B cell (primary cell): Measurements from ENCODE around the gene APOL6. TPM values are rescaled to one million over a fixed set of nuclear protein-coding genes. Genes with fewer than 3 reads are reported as not detected.

ENCODE experiments used
- ATAC-seq: fragments of 200-7000 bp; cut with Tn5 transposase; one replicate; pipeline ENCODE4 v1.10.0; 2021; ENCODE audit warnings: low read depth, mild to moderate bottlenecking, moderate number of reproducible peaks, moderate library complexity
- CTCF ChIA-PET: fragments of 350-600 bp; sonication (Branson Sonifier 250); formaldehyde crosslinking; loops from one replicate; lab custom pipeline; 2021; ENCODE audit warnings: antibody characterized with exemption, inconsistent platforms; lab: Charles Lee
- POLR2A ChIA-PET: fragments of 350-600 bp; sonication (Branson Sonifier 250); formaldehyde crosslinking; loops from one replicate; lab custom pipeline; 2021; ENCODE audit warnings: antibody characterized with exemption; lab: Charles Lee
- DNase-seq: peaks from one replicate; pipeline ENCODE4 v3.0.0; 2013
- H2AFZ ChIP-seq: 2 replicates; pipeline ENCODE4 v1.6.1; 2012; ENCODE audit warnings: mild to moderate bottlenecking, low read depth, low read length; ENCODE audit not compliant: insufficient read depth, poor library complexity, severe bottlenecking
- H3K27ac ChIP-seq, 2 donors: 1 replicate in 1 of 2; 2 replicates in 1 of 2; pipeline ENCODE4 v1.5.1; 2012 to 2013; ENCODE audit warnings: low read length in 2 of 2, mild to moderate bottlenecking in 2 of 2, moderate library complexity in 1 of 2
- H3K27me3 ChIP-seq, 4 experiments: fragments of 200-600 bp in 1 of 4; sonication (generic) in 1 of 4; replicated peaks in 1 of 4; 1 replicate in 2 of 4; 2 replicates in 2 of 4; pipeline versions ENCODE4 v1.6.1 to v1.7.0; 2013 to 2016; ENCODE audit warnings: low read length in 3 of 4, mild to moderate bottlenecking in 2 of 4, mixed read lengths in 1 of 4, moderate library complexity in 1 of 4; ENCODE audit not compliant: insufficient read depth in 4 of 4, control insufficient read depth in 3 of 4; ENCODE audit errors: control extremely low read depth in 1 of 4
- H3K36me3 ChIP-seq, 2 experiments: replicated peaks in 1 of 2; 1 replicate in 1 of 2; 2 replicates in 1 of 2; pipeline versions ENCODE4 v1.6.1 to v1.7.1; 2013; ENCODE audit warnings: low read length in 1 of 2; ENCODE audit not compliant: insufficient read depth in 2 of 2, control insufficient read depth in 1 of 2; ENCODE audit errors: control extremely low read depth in 1 of 2, extremely low read depth in 1 of 2
- H3K4me1 ChIP-seq, 2 donors: fragments of 200-600 bp in 1 of 2; sonication (generic) in 1 of 2; 1 replicate in 1 of 2; 2 replicates in 1 of 2; pipeline versions ENCODE4 v1.5.1 to v1.6.1; 2013 to 2017; ENCODE audit warnings: low read length in 2 of 2; ENCODE audit not compliant: control insufficient read depth in 2 of 2, insufficient read depth in 2 of 2
- H3K4me2 ChIP-seq: replicated peaks from 2 replicates; pipeline ENCODE3; 2012; ENCODE audit warnings: mild to moderate bottlenecking, low read depth, low read length; ENCODE audit not compliant: poor library complexity, severe bottlenecking
- H3K4me3 ChIP-seq, 5 experiments: fragments of 200-600 bp in 1 of 5; sonication (generic) in 1 of 5; 1 replicate in 3 of 5; 2 replicates in 2 of 5; pipeline versions ENCODE4 v1.5.1 to v1.7.0; 2011 to 2016; ENCODE audit warnings: low read length in 4 of 5, mild to moderate bottlenecking in 4 of 5, low read depth in 2 of 5, control low read depth in 1 of 5, moderate library complexity in 1 of 5; ENCODE audit not compliant: insufficient read depth in 1 of 5; ENCODE audit errors: control extremely low read depth in 1 of 5, extremely low read depth in 1 of 5
- H3K79me2 ChIP-seq: fragments of 200-600 bp; sonication (generic); one replicate; pipeline ENCODE4 v1.6.0; 2016; ENCODE audit warnings: low read length; ENCODE audit not compliant: control insufficient read depth, insufficient read depth
- H3K9ac ChIP-seq: fragments of 200-600 bp; sonication (generic); 2 replicates; pipeline ENCODE4 v1.6.1; 2017; ENCODE audit warnings: mild to moderate bottlenecking, low read length, moderate library complexity
- H3K9me3 ChIP-seq, 3 donors: one replicate each; pipeline versions ENCODE4 v1.6.1 to v1.7.1; 2013; ENCODE audit warnings: low read length in 2 of 3; ENCODE audit not compliant: control insufficient read depth in 2 of 3, insufficient read depth in 1 of 3; ENCODE audit errors: control extremely low read depth in 1 of 3
- H4K20me1 ChIP-seq: 2 replicates; pipeline ENCODE4 v1.6.0; 2012; ENCODE audit warnings: mild to moderate bottlenecking, low read length; ENCODE audit not compliant: insufficient read depth, control insufficient read depth, poor library complexity, severe bottlenecking
- H3K27ac Mint-ChIP-seq: one replicate; pipeline ENCODE4 v1.8.0; 2021; ENCODE audit warnings: mixed read lengths
- H3K27me3 Mint-ChIP-seq: one replicate; pipeline ENCODE4 v1.8.0; 2021; ENCODE audit warnings: mixed read lengths
- H3K4me1 Mint-ChIP-seq: one replicate; pipeline ENCODE4 v1.8.0; 2021; ENCODE audit warnings: mixed read lengths
- H3K4me3 Mint-ChIP-seq: one replicate; pipeline ENCODE4 v1.8.0; 2021; ENCODE audit warnings: mixed read lengths
- H3K9me3 Mint-ChIP-seq: one replicate; pipeline ENCODE4 v1.8.0; 2022; ENCODE audit warnings: mixed read lengths; ENCODE audit not compliant: insufficient read depth
- CTCF ChIP-seq: fragments of 200-600 bp; IDR thresholded peaks from one replicate; pipeline ENCODE4 v1.8.0; 2022; ENCODE audit warnings: antibody characterized with exemption, mild to moderate bottlenecking
- EZH2 ChIP-seq: IDR thresholded peaks from 2 replicates; pipeline ENCODE4 v1.6.1; 2012; ENCODE audit warnings: borderline replicate concordance, low read depth, mild to moderate bottlenecking, moderate library complexity, low read length; ENCODE audit not compliant: insufficient read depth, poor library complexity, severe bottlenecking
- WGBS: methylation state at CpG from one replicate; pipeline ENCODE4 v1.1.5; 2013; ENCODE audit warnings: missing lambda C conversion rate; ENCODE audit not compliant: insufficient coverage; 5-methylcytosine and 5-hydroxymethylcytosine counted together
- intact Hi-C: fragments of 100-400 bp; cut with micrococcal nuclease; formaldehyde crosslinking; loops from one replicate; pipeline ENCODE4 v1.10.0; 2022
- polyA plus RNA-seq: library from polyadenylated mRNA; depleted of rRNA; stranded (reverse); fragments of >200 nt; gene quantifications from 2 replicates; pipeline ENCODE4 v1.2.3, GENCODE V29; 2012
- total RNA-seq, 2 donors: library from RNA; stranded (reverse); fragments of 120-200 nt in 1 of 2; gene quantifications; 1 replicate in 1 of 2; 2 replicates in 1 of 2; pipeline versions ENCODE4 v1.2.3 to v1.2.4, GENCODE V29; 2013 to 2022

Gene APOL6
- total and polyA plus RNA-seq, 2 donors (not counting 1 experiment from before 2014, with no cell fraction given), result 2.3 to 7.0 TPM

GRCh38 chr22:35703861-35704584, 55.8 kb downstream of the APOL6 start:
- no peaks in the 10 kb centered on the region for H3K9me3 ChIP-seq
- no peaks in the 10 kb centered on the region for H3K79me2 ChIP-seq
- Mint-ChIP-seq H3K4me3 (no peak overlapping the region), H3K27ac (no peak overlapping the region), H3K9me3 (no peaks in the 10 kb centered on the region), H3K4me1 (no peaks in the 10 kb centered on the region), H3K27me3 (peaks cover 10% of the 10 kb centered on the region)
- H2AFZ ChIP-seq, result no peak overlapping the region
- no peak overlapping the region for H3K27ac ChIP-seq
- WGBS, result 90% methylated on average over 6 of the region's 7 CpGs
- no peak overlapping the region for H3K4me2 ChIP-seq
- ChIA-PET CTCF (no interaction called here), POLR2A (no interaction called here)
- peaks cover 0 to 2% (median 0%) of the 10 kb centered on the region in 4 experiments for H3K27me3 ChIP-seq
- no peaks in the 10 kb centered on the region for H3K36me3 ChIP-seq
- H3K4me3 ChIP-seq, result no peak overlapping the region
- intact Hi-C loops, result no loop called here
- no peak overlapping the region for H3K9ac ChIP-seq
- DNase-seq (no peak), ATAC-seq (no peak)
- TF ChIP-seq CTCF, result no peak
- no peak for TF ChIP-seq EZH2
- H4K20me1 ChIP-seq, result no peaks in the 10 kb centered on the region
- H3K4me1 ChIP-seq, result no peaks in the 10 kb centered on the region

- H3K27ac Mint-ChIP-seq, result no peak overlapping the region
- no peak overlapping the region for H3K4me3 ChIP-seq
- H3K9me3 Mint-ChIP-seq, result no peaks in the 10 kb centered on the region
Measured at GRCh38 chr22:35705141-35705540, 56.9 kb downstream of the APOL6 start.

More at GRCh38 chr22:35705141-35705540, 56.9 kb downstream of the APOL6 start:
- no peaks in the 10 kb centered on the region for H3K4me1 Mint-ChIP-seq
- DNase-seq, result no peak
- WGBS, result no CpG with 5 or more reads among the region's 3 CpGs
- no peak overlapping the region for H3K9ac ChIP-seq
- no peak overlapping the region for H3K27ac ChIP-seq
- peaks cover 8% of the 10 kb centered on the region for H3K27me3 Mint-ChIP-seq
- H3K4me3 Mint-ChIP-seq, result no peak overlapping the region
- no peaks in the 10 kb centered on the region for H3K36me3 ChIP-seq
- no peak overlapping the region for H2AFZ ChIP-seq
- no peaks in the 10 kb centered on the region for H3K79me2 ChIP-seq
- H3K4me1 ChIP-seq, result no peaks in the 10 kb centered on the region
- ATAC-seq, result no peak
- H3K27me3 ChIP-seq, result peaks cover 0 to 2% (median 0%) of the 10 kb centered on the region in 4 experiments
- ChIA-PET POLR2A (no interaction called here), CTCF (interaction anchor here (0.6 to 0.7 kb wide), 2 partner anchors 34 to 90 kb away, joined by 3 to 4 read pairs; no protein-coding TSS in a partner anchor)
- H3K9me3 ChIP-seq, result no peaks in the 10 kb centered on the region
- no peak overlapping the region for H3K4me2 ChIP-seq
- intact Hi-C loops, result no loop called here
- no peaks in the 10 kb centered on the region for H4K20me1 ChIP-seq
- no peak for TF ChIP-seq EZH2
- TF ChIP-seq CTCF, result no peak
